ENCODE measurements around the gene KLF3.

Gene KLF3

DNA sequence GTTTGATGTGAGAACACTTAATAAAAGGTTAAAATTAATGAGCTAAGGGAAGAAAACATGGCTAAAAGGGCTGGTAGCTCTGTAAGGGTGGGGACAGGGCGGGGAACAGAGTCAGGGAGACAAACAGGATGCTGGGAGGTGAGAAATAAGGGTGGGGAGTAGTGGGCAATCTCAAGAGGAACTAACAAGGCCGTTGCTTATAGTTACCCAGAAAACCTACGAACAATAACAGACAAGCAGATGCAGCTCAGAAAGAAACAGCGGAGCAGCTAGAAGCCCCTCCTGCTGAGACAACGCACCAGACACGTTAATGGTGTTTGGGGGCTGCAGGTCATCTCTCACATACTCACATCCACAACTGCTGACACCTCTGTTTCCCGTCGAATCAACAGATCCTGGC, 9.7 kb upstream of the KLF3 start:
- DNase-seq (ENCODE audit: low read depth, low spot score), result no peak

DNA sequence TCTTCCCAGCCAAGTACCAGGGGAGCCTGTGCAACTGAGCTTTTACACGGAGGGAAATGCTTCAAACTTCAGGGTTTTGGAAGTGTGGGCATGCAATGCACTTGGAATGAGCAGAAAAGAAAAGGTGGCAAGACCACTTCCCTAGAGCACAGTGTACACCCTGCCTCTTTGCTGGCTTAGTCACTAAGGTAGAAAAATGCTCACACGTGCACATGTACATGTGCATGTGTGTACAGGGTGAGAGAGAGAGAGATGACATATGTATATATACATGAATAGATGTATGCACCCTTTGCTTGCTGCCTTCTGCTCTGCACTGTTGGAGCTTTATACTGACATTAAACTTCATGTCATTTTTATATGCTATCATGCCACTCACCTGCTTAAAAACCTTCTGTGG, 7.9 kb upstream of the KLF3 start:
- DNase-seq (ENCODE audit: low read depth, low spot score), result no peak

DNA sequence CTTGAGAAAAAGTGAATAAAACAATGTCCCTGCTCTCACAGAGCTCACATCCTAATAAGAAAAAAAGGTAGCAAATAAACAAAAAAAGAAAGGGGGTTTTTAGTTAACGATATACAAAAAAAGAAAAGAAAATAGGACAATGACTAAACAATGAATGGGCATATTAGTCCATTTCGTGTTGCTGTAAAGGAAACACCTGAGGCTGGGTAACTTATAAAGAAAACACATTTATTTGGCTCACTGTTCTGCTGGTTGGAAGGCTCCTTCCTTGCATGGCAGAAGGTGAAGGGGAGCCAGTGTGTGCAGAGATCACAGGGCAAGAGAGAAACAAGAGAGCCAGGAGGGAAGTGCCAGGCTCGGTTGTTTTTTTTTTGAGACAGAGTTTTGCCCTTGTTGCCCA, 4.7 kb upstream of the KLF3 start:
- DNase-seq (ENCODE audit: low read depth, low spot score), result no peak

DNA sequence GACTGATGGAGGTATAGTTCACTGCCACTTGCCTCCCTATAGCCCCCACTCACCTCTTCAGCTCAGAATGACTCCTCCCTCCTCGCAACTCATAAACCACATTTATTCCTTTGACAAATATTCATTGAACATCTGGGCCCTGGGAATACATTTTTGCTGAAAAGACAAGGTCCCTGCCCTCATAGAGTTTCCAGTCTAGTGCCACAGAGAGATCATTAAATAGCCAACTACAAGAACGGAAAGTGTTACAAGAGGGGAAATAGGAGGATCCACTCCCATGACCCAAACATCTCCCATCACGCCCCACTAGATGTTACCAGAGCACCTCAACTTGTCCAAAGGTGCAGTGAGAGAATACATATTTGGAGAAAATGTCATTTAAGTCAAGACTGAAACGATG, 3.2 kb upstream of the KLF3 start:
- DNase-seq (ENCODE audit: low read depth, low spot score), result no peak

DNA sequence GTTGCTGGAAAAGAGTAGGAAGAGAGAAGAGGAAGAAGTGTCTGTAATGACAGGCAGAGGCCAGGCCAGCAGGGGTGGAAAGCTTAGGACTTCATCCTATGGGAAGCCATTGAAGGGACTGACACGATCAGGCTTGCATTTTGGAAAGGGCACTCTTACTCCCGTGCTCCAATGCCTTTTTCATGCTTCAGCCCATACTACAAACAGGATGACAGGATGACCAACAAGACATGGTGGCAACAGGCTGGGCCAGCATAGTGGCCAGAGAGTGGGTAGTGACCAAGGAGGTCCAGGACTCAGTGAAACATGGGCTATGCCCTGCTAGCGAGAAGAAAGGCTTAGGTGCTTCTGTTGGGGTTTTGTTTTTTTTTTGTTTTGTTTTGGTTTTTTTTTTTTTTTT, 2.6 kb upstream of the KLF3 start:
- DNase-seq (ENCODE audit: low read depth, low spot score), result no peak

DNA sequence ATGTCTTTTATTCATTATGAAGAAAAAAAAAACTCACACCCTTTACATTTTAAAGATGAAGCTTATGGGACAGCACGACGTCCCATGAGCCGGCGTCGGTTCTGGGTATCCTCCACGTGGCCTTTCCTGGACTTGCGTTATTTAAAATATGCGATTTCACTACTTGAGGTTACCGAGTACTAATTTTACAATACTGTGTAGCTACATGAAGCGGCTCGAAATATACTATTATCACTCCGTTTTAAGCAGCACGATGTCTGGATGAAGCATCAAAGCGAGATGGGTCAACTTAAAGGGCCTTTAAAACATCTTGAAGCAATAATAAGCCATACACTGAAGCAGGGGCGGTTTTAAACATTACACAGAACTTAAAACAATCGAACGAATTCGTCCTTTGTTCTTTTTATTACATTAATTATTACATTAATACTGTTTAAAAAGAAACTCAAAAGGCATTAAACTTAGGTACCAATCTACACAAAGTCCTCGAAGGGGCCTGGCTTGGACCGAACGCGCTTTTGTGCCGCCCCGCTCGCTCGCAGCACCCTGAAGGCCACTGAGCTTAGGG, 1.4 kb upstream of the KLF3 start:
- DNase-seq (ENCODE audit: low read depth, low spot score), result no peak

DNA sequence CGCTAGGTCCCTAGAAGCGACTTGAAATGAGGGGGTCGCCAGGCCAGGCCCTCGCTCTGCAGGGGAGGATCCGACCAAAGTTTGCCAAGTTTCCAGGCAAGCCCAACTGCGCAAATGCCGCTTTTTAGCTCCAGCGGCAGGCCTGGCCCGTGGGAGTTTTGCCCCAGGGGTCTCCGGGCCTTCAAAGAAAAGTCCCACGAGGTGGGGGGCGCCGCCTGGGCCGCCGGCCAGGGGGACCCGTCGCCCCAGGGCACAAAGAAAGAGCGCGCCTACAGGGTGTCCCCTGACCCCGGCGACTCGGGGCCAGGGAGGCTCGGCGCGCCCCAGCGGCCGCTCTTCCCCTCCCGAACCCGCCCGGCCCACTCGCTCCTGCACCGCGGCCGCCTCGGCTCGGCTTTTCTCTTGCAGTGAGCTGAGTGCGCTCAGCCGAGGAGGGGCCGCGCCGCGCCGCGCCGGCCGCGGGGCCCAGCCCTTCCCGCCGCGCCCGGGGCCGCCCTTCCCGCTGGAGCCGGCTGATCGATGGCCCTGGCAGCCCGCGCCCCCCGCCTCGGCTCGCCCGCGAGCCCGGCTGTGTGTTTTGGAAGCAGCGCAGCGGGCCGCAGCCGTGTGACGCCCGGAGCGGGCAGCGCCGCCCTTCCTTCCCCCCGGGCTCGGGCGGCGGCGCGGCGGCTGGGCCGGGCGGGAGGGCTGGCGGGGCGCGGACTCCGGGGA, 754 bp upstream of the KLF3 start:
- DNase-seq (ENCODE audit: low read depth, low spot score), result no peak

DNA sequence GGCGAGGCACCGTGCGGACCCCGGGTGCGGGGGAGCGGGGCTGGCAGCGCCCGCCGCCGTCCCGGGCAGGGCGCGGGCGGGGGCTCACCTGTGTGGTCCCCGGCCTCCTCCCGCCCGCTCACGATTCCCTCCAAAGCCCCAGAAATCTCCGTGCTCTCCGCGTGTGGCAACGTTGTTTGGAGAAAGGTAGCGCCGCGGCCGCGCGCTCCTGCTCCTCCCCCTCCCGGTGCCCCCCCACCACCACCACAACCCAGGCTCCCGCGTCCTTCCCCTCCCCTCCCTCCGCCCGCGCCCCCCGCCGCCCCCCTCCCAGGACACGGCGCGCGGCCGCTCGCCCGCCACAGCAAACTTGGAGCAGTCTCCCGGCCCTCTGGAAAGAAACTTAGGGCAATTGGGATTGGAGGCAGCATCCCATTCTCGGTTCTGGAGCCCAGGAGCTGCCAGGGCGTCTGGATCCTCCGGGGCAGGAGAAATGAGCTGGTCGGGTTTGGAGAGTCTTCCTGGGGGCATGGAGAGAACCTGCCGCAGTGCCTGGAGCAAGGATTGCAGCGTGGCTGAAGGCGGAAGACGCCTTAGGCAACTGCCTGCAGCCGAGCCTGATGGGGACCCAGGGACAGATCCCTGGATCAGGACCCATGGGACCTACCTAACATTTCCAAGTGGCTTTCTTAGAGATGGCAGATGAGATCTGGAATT, 855 bp downstream of the KLF3 start:
- no peak for DNase-seq (ENCODE audit: low read depth, low spot score)

DNA sequence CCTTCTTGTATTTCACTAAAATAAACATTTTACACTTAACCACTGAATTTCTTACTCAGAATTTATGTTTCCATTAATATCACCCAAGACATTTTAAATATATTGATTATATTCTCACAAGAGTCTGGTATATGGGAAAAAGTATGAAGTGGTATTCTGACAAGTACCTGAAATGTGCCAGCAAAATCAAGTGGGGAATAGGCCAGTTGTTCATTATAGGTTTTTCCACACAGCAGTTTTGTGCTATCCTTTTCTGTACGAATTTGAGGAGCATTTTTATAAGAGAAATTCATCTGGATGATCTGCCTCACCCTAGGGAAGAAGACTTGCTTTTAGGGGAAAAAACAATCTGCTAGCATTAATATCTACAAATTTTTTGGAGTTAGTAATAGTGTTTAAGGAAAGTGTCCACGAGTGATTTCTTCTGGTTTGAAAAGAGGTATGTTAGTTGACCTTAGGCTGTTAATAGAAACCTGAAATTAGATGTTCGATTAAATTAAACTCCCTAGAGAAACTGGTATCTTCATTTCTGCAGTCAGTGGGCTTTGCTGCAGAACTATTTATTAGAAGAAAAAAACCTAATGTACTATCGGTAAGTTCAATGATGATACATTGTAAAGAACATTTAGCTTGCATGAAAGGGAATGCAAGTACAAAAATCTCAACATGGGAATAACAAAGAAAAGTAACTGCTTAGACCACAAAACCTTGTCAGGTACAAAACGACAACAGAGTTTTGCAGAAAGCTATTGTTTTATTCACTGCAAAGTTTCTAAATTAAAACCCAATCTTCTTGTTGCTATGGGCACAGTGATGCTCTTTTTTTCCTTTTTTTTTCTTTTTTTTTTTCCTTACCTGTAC, 1.8 kb downstream of the KLF3 start:
- DNase-seq (ENCODE audit: low read depth, low spot score), result no peak

DNA sequence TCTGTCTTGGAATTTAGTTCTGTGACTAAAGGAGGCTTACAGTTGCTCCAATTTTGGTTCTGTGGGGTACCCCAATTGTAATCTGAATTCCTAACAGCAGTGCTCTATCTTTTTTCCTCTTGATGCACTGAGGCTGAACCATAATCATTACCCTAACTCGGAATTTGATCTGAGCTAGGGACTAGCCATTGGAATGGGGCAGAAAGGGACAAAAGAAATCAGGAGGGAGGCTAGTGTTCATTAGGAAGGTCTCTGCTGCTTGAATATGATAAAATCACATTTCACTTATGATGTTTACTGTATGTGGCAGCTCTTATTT, 2.7 kb downstream of the KLF3 start:
- no peak for DNase-seq (ENCODE audit: low read depth, low spot score)

DNA sequence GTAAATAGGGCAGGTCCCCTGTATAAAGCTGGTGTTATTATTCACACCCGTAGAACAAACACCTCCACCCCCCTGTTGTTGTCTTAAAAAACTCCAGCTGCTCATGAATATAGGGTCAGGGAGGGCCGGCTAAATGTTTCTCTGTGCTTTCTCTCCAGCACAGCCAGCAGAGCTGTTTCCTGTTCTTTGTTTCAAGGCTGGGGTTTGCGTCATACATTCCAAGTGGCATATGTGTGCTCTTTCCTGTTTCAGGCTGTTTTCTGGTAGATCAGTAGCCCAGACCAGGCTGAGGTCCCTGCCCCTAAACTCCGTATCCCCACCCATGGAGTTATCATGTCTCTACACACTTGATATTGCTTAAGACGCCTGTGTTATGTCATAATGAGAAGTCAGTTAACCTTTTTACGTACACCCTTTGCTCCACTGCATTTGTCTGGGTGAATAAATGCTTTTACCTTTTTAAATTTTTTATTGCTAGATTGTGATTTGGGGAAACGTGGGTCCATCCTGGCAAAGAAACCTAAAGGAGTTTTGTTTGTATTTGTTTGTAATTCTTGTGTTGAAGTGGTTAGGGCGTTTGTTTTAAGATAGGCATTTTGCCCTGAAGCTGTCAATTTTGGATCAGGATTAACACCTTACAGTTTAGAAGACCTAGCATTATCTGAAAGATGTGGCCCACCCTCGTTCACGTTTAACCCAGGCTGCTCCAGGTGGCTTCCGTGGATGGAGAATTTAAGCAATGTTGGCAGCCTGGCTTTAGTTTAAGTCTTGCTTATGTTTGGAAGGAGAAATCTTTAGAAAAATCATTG, 3.3 kb downstream of the KLF3 start:
- DNase-seq (ENCODE audit: low read depth, low spot score), result peak; percentile 92

DNA sequence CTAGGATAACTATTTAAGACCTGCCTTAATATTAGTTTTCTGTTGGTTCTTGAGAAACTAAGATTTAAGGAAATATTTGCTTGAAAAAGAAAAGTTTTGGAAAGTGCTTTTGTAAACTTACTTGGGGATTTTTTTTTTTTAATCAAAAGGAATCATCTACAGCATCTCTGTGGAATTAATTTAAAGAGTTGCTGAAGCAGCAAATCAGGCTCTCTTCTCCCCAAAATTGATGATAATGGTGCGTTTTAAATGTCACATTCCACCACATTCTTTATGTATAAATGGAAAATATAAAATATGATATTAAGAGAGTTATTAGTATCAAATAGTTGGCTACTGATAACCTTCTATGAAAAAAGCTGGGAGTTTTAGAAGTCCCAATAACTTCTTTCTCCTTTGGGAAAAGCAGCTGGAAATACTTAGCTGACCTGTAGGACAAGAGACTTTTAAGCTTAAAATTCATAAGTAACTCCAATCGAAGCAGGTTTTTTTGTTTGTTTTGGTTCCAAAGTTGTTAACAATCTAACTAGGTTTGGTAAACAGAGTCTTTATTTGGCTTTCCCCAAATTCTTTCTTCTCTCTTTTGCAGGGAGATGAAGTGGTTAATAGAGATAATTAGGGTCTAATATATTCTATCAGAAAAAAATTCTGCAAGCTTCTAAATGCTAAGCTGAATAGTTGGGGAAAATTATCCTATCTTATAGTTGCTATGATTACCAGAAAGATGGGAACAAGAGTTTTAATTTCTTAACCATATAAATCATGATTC, 4.4 kb downstream of the KLF3 start:
- DNase-seq (ENCODE audit: low read depth, low spot score), result no peak

DNA sequence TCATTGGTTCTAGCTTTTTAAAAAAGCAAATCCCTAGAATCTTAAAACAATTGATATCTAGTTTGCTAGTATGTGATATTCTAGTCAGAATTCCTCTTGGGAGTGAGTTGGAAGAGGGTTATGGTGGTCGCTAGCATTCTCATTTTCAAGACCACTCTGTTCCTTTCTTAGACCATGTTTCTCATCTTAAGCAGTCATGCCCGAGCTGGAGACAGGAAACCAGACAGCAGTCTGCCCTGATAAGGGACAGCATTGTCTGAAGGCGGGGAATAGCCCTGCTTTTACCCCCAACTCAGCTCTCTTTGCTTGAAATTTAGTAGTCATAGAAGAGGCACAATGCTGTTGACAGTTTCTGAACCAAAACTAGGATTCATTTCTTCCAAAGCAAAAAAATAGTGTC, 5.2 kb downstream of the KLF3 start:
- DNase-seq (ENCODE audit: low read depth, low spot score), result no peak

DNA sequence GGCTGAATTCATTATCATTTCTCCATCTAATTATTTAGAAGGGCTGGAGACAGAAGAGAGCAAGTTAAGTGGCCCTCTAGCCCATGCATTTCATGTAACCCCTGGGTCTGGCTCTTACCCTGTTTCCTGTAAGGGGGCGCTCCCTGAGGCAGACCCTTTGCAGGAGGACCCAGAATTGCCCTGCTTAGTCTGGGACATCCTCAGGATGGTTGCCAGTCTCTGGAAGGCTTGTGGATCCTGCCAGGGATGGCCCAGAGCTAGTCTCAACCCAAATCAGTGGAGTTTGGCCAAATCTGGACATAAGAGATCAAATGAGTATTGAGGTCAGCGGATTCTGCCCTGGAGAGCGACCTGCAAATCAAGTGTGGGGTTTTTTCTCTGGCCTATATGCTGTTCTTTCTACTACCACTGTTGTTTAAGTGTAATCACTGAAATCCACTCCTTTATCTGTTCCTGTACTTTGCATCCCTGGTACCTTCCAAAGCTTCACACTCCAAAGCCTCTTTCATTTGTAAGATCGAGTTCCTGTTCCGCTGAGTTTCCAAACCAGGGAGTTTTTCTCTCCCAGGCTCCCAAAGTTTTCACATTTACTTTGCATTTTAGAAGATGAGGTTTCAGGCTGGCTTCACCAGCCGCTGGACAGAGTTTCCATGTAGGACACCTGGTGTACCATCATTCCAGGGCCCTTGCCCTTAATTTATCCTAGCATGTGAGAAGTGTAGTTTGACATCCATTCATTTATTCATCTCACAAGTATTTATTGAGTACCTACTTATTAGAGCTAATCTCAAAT, 6.3 kb downstream of the KLF3 start:
- no peak for DNase-seq (ENCODE audit: low read depth, low spot score)

DNA sequence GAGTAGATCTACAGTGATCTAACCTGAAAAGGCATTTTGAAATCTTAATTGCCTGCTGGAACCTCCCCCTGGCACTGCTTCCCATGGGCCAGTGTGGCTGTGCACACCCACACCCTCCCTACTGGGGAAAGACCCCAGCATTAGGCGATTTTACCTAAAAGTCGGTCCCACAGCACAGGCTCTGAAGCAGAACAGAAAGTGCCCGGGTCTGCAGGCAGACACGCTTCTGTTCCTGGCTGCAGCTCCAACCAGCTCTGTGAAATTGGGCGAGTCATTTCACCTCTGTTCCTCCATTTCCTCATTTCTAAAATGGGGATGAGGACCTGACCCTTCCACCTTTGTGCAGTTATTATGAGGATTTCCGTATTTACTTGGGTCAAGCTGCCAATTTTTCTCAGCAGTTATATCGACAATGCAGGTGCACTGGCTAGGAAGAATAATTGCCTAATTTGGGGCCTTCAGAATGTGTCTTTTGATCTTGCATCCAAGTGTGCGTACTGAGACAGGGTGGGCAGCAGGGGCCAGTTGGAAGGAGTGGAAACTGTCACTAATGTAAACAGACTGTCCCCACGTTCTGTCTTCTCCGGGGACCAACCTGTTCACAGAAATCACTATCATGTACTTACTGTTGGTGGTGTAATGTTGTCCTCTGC, 7.1 kb downstream of the KLF3 start:
- DNase-seq (ENCODE audit: low read depth, low spot score), result no peak

DNA sequence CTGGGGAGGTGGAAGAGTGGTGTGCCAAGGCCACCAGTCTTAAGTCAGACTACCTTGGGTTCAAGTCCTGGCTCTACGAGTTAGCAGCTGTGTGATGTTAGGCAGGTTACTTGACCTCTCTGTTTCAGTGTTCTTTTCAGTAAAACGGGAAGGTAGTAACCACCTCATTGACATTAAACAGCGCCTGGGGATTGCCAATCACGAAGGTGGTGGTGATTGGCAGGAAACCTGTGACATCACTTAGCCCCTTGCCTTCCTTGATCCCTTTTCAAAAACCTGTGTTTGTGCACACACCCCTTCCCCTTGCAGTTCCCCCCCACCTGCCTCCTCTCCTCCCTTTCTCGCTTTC, 7.6 kb downstream of the KLF3 start:
- no peak for DNase-seq (ENCODE audit: low read depth, low spot score)

DNA sequence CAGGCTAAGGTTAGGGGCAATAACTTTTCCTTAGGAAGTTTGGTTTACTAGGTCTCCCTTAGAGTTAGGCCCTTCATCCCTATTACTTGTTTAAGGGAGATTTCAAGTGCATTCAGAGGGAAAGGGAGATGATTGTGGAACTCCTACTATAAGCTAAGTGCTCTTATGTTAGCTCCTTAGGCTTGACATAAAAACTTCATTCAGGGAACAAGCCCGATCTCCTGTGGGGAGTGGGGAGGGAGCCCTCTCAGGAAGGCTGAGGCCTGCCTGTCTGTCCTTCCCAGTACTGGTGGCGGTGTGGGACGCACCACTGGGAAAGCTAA, 8.0 kb downstream of the KLF3 start:
- no peak for DNase-seq (ENCODE audit: low read depth, low spot score)

DNA sequence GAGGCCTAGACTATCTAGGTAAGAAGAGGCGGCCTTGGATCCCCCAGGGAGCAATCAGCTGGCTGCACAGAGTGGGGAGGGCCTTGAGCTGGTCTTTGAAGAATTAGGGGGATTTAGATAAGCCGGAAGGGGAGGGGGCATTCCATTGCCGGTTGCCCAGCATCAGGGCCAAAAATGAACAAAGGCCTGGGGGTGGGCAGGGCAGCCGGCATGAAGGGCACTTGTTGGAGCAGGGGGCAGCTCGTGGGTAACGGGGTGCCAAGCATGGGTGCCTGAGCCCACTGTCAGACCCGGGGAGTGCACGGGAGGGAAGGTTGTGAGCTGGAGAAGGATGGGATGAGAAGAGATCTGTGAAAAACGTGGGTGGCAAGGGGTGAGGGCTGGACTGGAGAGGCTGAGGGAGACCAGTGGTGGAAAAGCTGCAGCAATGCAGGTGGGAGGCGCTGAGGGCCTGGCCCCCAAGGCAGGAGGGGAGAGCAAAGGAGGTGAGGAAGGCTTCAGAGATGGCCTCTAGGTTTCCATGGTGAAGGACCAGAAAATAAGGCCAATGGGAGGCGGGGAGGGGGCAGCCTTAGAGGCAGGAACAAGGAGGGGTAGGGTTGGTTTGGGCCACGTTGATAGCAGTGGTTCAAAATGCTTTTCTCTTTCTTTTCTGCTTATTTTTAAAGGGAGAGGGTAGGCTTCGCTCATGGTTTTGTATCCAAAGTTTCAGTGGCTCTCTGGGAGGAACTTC, 8.6 kb downstream of the KLF3 start:
- DNase-seq (ENCODE audit: low read depth, low spot score), result no peak
